ENCODE results near the gene CARMIL1. TPM values are rescaled to one million over a fixed set of nuclear protein-coding genes. Genes with fewer than 3 reads are reported as not detected.

Gene CARMIL1
- total RNA-seq, 1 experiment from 2014 or later: 25.9 TPM

GRCh38 chr6:25477006-25477590 lies 197.9 kb downstream of the CARMIL1 start:
- Mint-ChIP-seq H3K4me1 (ENCODE audit: low read depth, unreplicated experiment) (no peaks in the 10 kb centered on the region), H3K9me3 (ENCODE audit: unreplicated experiment) (no peaks in the 10 kb centered on the region), H3K27me3 (ENCODE audit: insufficient read depth, unreplicated experiment) (no peaks in the 10 kb centered on the region), H3K36me3 (ENCODE audit: insufficient read depth, unreplicated experiment) (peaks cover 21% of the 10 kb centered on the region), H3K4me3 (ENCODE audit: unreplicated experiment) (no peak overlapping the region), H3K27ac (ENCODE audit: unreplicated experiment) (no peak overlapping the region)
- intact Hi-C loops (cut with micrococcal nuclease; ENCODE audit: unreplicated experiment): no loop called here
- no peaks in the 10 kb centered on the region for H3K36me3 ChIP-seq (ENCODE audit: control insufficient read depth, insufficient read depth, low read length)
- H3K9me3 ChIP-seq: no peaks in the 10 kb centered on the region
- no peak for TF ChIP-seq CTCF (IDR thresholded peaks at IDR 0.05; ENCODE audit: insufficient read depth in 1 of 2, low read depth in 1 of 2, low read length in 1 of 2, severe bottlenecking in 1 of 2, unreplicated experiment in 1 of 2)
- H3K4me1 ChIP-seq: no peaks in the 10 kb centered on the region
- H3K4me3 ChIP-seq (ENCODE audit: low read depth, low read length): no peak overlapping the region
- BruUV-seq (replicated peaks): no TSS peak
- CTCF ChIA-PET: no interaction called here
- DNase-seq: no peak
- POLR2A ChIA-PET: no interaction called here
- H3K27me3 ChIP-seq (replicated peaks; ENCODE audit: control insufficient read depth, insufficient read depth, low read length): no peaks in the 10 kb centered on the region

- Histone ChIP-seq H3K36me3 (ENCODE audit: control insufficient read depth, insufficient read depth, low read length) (no peaks in the 10 kb centered on the region), H3K4me3 (ENCODE audit: low read depth, low read length) (no peak overlapping the region), H3K9me3 (no peaks in the 10 kb centered on the region), H3K4me1 (no peaks in the 10 kb centered on the region), H3K27me3 (replicated peaks; ENCODE audit: control insufficient read depth, insufficient read depth, low read length) (no peaks in the 10 kb centered on the region)
- POLR2A ChIA-PET: no interaction called here
- no peaks in the 10 kb centered on the region for H3K4me1 Mint-ChIP-seq (ENCODE audit: low read depth, unreplicated experiment)
- no TSS peak for BruUV-seq (replicated peaks)
- CTCF ChIA-PET: no interaction called here
- H3K27me3 Mint-ChIP-seq (ENCODE audit: insufficient read depth, unreplicated experiment): no peaks in the 10 kb centered on the region
- no peak overlapping the region for H3K27ac Mint-ChIP-seq (ENCODE audit: unreplicated experiment)
- no peaks in the 10 kb centered on the region for H3K9me3 Mint-ChIP-seq (ENCODE audit: unreplicated experiment)
- TF ChIP-seq CTCF (IDR thresholded peaks at IDR 0.05; ENCODE audit: insufficient read depth in 1 of 2, low read depth in 1 of 2, low read length in 1 of 2, severe bottlenecking in 1 of 2, unreplicated experiment in 1 of 2): no peak
- no peak for DNase-seq
- intact Hi-C loops (cut with micrococcal nuclease; ENCODE audit: unreplicated experiment): no loop called here
- H3K36me3 Mint-ChIP-seq (ENCODE audit: insufficient read depth, unreplicated experiment): peaks cover 13% of the 10 kb centered on the region
- H3K4me3 Mint-ChIP-seq (ENCODE audit: unreplicated experiment): no peak overlapping the region
Observed at GRCh38 chr6:25478973-25479372, 199.8 kb downstream of the CARMIL1 start.

- Mint-ChIP-seq H3K4me3 (ENCODE audit: unreplicated experiment) (no peak overlapping the region), H3K27ac (ENCODE audit: unreplicated experiment) (no peak overlapping the region), H3K36me3 (ENCODE audit: insufficient read depth, unreplicated experiment) (peaks cover 6% of the 10 kb centered on the region), H3K9me3 (ENCODE audit: unreplicated experiment) (no peaks in the 10 kb centered on the region), H3K4me1 (ENCODE audit: low read depth, unreplicated experiment) (no peaks in the 10 kb centered on the region), H3K27me3 (ENCODE audit: insufficient read depth, unreplicated experiment) (no peaks in the 10 kb centered on the region)
- H3K4me1 ChIP-seq: no peaks in the 10 kb centered on the region
- intact Hi-C loops (cut with micrococcal nuclease; ENCODE audit: unreplicated experiment): no loop called here
- H3K36me3 ChIP-seq (ENCODE audit: control insufficient read depth, insufficient read depth, low read length): no peaks in the 10 kb centered on the region
- no peaks in the 10 kb centered on the region for H3K9me3 ChIP-seq
- ChIA-PET CTCF (no interaction called here), POLR2A (no interaction called here)
- no TSS peak for BruUV-seq (replicated peaks)
- no peak overlapping the region for H3K4me3 ChIP-seq (ENCODE audit: low read depth, low read length)
- DNase-seq: no peak
- TF ChIP-seq CTCF (IDR thresholded peaks at IDR 0.05; ENCODE audit: insufficient read depth in 1 of 2, low read depth in 1 of 2, low read length in 1 of 2, severe bottlenecking in 1 of 2, unreplicated experiment in 1 of 2): no peak
- no peaks in the 10 kb centered on the region for H3K27me3 ChIP-seq (replicated peaks; ENCODE audit: control insufficient read depth, insufficient read depth, low read length)
Observed at GRCh38 chr6:25481267-25481666, 202.1 kb downstream of the CARMIL1 start.

Measured in Caco-2 (cell line).